WERI-Rb-1 (cell line): ENCODE data around the gene RAB18.
"Not testable (repeated sequence)": the region's sequence is repeated elsewhere in the genome, so short reads cannot be mapped to it uniquely, and the experiment has no call there.

ENCODE experiments used
- DNase-seq: peaks from one replicate; pipeline ENCODE4 v3.0.0-alpha.2; 2020
- H3K27ac ChIP-seq: fragments of 250-450 bp; sonication (Bioruptor Pico); 2 replicates; pipeline ENCODE4 v1.5.1; 2020; ENCODE audit warnings: mild to moderate bottlenecking, moderate library complexity
- H3K27me3 ChIP-seq: fragments of 250-450 bp; sonication (Bioruptor Pico); 2 replicates; pipeline ENCODE4 v1.5.1; 2021; ENCODE audit warnings: mild to moderate bottlenecking, low read depth, moderate library complexity; ENCODE audit not compliant: insufficient read depth, severe bottlenecking
- H3K36me3 ChIP-seq: fragments of 250-450 bp; sonication (Bioruptor Pico); 2 replicates; pipeline ENCODE4 v1.5.1; 2020; ENCODE audit warnings: mild to moderate bottlenecking, moderate library complexity
- H3K4me3 ChIP-seq: 2 replicates; pipeline ENCODE4 v1.5.1; 2011; ENCODE audit warnings: low read depth, mild to moderate bottlenecking, control low read depth, low read length
- H3K9me3 ChIP-seq: fragments of 250-450 bp; sonication (Bioruptor Pico); 2 replicates; pipeline ENCODE4 v1.5.1; 2021; ENCODE audit warnings: mild to moderate bottlenecking, moderate library complexity; ENCODE audit not compliant: severe bottlenecking
- TF ChIP-seq, protein P1 (sequence below): IDR thresholded peaks from 2 replicates; pipeline ENCODE4 v1.5.1; 2011; ENCODE audit warnings: low read depth, mild to moderate bottlenecking, control low read depth, inconsistent platforms, low read length

The RAB18 gene

DNA sequence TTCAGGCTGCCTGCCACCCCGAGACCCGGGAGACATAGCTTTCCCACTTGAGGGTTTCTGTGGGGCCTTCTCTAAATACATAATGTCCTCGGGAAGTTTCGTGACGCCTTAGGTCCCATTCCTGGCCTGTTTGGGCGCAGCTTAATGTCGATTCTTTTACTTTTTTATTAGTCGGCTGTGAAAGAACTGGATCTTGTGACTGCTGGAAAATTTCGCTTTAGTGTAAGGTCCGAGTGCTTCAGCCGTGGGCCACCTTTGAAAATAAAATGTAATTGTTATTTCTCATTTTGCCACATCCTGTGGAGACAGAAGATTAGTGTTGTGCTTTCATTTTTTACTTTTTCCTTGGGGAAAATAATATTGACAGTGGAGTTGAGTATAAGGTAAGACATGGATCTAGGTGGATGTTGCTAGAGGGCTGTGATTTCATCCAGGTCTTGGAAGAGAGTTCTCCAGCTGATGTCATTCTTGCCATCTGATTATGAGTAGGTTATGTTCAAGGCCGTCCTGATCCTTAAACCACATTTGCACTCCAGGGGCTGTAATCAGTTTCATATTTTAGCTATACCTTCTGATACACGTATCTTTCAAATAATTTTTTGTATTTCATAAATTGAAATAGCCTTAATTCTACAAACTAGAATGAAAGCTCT, 830 bp downstream of the RAB18 start:
- Histone ChIP-seq H3K9me3 (no peaks in the 10 kb centered on the region), H3K36me3 (no peaks in the 10 kb centered on the region), H3K27me3 (no peaks in the 10 kb centered on the region), H3K27ac (peak overlapping the region; percentile 69), H3K4me3 (peak overlapping the region; percentile 78)
- TF ChIP-seq, protein P1, sequence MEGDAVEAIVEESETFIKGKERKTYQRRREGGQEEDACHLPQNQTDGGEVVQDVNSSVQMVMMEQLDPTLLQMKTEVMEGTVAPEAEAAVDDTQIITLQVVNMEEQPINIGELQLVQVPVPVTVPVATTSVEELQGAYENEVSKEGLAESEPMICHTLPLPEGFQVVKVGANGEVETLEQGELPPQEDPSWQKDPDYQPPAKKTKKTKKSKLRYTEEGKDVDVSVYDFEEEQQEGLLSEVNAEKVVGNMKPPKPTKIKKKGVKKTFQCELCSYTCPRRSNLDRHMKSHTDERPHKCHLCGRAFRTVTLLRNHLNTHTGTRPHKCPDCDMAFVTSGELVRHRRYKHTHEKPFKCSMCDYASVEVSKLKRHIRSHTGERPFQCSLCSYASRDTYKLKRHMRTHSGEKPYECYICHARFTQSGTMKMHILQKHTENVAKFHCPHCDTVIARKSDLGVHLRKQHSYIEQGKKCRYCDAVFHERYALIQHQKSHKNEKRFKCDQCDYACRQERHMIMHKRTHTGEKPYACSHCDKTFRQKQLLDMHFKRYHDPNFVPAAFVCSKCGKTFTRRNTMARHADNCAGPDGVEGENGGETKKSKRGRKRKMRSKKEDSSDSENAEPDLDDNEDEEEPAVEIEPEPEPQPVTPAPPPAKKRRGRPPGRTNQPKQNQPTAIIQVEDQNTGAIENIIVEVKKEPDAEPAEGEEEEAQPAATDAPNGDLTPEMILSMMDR, result no peak
- no peak for DNase-seq

DNA sequence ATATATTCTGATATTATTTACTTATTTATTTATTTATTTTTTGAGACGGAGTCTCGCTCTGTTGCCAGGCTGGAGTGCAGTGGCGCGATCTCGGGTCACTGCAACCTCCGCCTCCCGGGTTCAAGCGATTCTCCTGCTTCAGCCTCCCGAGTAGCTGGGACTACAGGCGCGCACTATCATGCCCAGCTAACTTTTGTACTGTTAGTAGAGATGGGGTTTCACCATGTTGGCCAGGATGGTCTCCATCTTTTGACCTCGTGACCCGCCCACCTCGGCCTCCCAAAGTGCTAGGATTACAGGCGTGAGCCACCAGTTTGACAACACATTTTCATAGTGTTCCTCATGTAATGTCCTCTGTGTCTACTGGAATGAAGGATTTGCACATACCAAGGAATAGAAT, 1.4 kb downstream of the RAB18 start:
- not testable (repeated sequence) for H3K9me3 ChIP-seq, H3K27me3 ChIP-seq, H3K27ac ChIP-seq, H3K36me3 ChIP-seq, DNase-seq, H3K4me3 ChIP-seq

DNA sequence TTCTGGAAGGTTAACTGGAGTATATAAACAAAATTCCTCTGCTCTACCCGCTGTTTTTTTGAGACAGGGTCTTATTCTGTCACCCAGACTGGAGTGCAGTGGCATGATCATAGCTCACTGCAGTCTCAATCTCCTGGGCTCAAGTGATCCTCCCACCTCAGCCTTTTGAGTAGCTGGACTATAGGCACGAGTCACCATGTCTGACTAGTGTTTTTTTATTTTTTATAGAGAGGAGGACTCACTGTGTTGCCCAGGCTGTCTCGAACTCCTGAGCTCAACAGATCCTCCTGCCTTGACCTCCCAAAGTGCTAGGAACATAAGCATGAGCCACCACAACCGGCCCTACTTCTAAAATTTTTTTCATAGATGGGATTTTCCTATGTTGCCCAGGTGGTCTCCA, 2.2 kb downstream of the RAB18 start:
- TF ChIP-seq, protein P1, result no peak
- no peak overlapping the region for H3K4me3 ChIP-seq
- H3K9me3 ChIP-seq, result no peaks in the 10 kb centered on the region
- no peak for DNase-seq
- H3K36me3 ChIP-seq, result no peaks in the 10 kb centered on the region
- H3K27me3 ChIP-seq, result no peaks in the 10 kb centered on the region
- H3K27ac ChIP-seq, result no peak overlapping the region

DNA sequence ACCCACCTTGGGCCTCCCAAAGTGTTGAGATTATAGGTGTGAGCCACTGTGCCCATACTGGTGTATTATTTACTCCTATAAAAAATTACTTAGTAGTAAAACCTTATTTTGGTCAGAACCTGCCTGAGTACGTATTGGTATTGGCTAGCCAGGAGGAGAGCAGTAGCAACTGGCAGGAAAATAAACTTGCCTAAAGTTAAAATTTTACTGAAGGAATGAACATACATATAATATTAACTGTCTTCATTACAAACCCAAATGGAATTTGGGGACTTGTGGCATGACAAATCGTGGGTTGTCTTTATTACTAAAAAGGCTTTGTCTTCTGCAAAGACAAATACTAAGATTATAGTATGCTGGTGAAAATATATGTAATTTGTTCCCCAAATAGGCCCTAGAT, 8.4 kb downstream of the RAB18 start:
- H3K4me3 ChIP-seq, result no peak overlapping the region
- no peak for DNase-seq
- no peak overlapping the region for H3K27ac ChIP-seq
- H3K36me3 ChIP-seq, result no peaks in the 10 kb centered on the region
- TF ChIP-seq, protein P1, result no peak
- no peaks in the 10 kb centered on the region for H3K9me3 ChIP-seq
- no peaks in the 10 kb centered on the region for H3K27me3 ChIP-seq

DNA sequence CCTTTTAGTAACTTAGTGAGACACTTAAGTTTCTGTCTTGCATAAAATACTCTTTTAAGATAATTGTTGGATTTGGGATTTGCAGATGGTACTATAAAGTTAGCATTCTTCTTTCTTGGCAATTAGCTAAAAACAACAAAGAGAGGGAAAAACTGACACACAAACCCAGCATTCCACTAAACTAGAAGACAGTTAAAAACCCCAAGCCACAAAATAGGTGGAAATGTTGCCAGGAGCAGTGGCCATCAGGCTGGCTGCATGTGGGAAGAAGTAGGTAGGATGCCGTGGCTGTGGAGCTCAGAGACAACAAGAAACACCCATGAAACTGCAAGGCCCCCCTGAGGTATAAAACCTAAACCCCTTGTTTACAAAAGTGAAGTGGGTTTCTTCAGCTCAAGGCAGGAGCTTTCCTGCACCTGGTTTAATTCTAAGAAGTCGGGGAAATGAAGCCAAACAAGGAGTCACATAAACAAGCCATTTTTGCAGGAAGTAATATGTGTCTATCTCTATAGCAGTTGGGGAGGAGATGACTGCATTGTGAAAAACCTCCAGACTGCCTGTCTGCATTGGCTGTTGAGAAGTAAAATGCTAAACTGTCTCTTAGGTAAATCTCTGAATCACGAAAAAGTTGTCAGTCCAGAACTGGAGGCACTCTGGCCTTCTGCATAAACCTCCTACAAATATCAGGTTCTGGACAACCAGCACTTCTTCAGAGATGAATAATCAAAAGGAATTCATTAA, 9.5 kb downstream of the RAB18 start:
- no peaks in the 10 kb centered on the region for H3K36me3 ChIP-seq
- TF ChIP-seq, protein P1, result no peak
- no peaks in the 10 kb centered on the region for H3K27me3 ChIP-seq
- H3K27ac ChIP-seq, result no peak overlapping the region
- DNase-seq, result no peak
- H3K4me3 ChIP-seq, result no peak overlapping the region
- no peaks in the 10 kb centered on the region for H3K9me3 ChIP-seq

DNA sequence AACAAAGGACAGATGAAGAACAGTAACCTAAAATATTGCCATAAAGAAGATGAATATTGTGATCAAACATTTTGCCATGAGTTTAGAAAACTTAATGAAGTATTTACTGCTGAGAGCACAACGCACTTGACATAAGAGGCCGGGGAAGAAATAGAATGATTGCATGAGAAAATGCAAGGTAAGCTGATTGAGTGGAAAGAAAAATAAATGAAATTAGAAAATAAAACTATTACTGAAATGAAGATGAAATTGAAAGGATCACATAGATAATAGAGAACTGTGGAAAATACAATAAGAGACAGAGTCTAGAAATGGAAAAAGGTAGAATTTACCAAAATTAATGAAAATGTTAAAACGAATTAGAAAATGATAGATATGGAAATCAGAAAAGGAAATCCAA, 10.1 kb downstream of the RAB18 start:
- Histone ChIP-seq H3K27me3 (no peaks in the 10 kb centered on the region), H3K36me3 (no peaks in the 10 kb centered on the region), H3K4me3 (no peak overlapping the region), H3K27ac (no peak overlapping the region), H3K9me3 (no peaks in the 10 kb centered on the region)
- TF ChIP-seq, protein P1, result no peak
- no peak for DNase-seq
